Mammary epithelial cell (primary cell): Measurements from ENCODE around the gene HIBADH.

Source experiments
- CTCF ChIP-seq, 2 donors: IDR thresholded peaks in 1 of 2; conservative IDR thresholded peaks in 1 of 2; 2 replicates each; pipeline ENCODE4 v1.5.1; 2011 to 2012; ENCODE audit warnings: inconsistent platforms in 2 of 2, low read length in 2 of 2, mild to moderate bottlenecking in 2 of 2, control low read depth in 1 of 2, low read depth in 1 of 2; ENCODE audit not compliant: insufficient read depth in 1 of 2; ENCODE audit errors: extremely low read depth in 1 of 2
- EZH2 ChIP-seq: IDR thresholded peaks from 2 replicates; pipeline ENCODE4 v1.6.1; 2012; ENCODE audit warnings: low read length, inconsistent platforms, borderline replicate concordance

GRCh38 chr7:27535795-27536194 is 126.9 kb downstream of the HIBADH start:
- TF ChIP-seq EZH2 (no peak), CTCF (conservative IDR thresholded peaks at IDR 0.05 in 1 of 2, IDR thresholded peaks at IDR 0.05 in 1 of 2; ENCODE audit: extremely low read depth in 1 of 2, insufficient read depth in 1 of 2, low read depth in 1 of 2, low read length in 2 of 2) (no peak)
